ENCODE data around the gene CRKL. TPM values are rescaled to one million over a fixed set of nuclear protein-coding genes. Genes with fewer than 3 reads are reported as not detected.

CRKL gene
- polyA plus RNA-seq, 2 of the 4 experiments (the other 2 are of a cell fraction): 21.4 to 22.8 TPM

DNA sequence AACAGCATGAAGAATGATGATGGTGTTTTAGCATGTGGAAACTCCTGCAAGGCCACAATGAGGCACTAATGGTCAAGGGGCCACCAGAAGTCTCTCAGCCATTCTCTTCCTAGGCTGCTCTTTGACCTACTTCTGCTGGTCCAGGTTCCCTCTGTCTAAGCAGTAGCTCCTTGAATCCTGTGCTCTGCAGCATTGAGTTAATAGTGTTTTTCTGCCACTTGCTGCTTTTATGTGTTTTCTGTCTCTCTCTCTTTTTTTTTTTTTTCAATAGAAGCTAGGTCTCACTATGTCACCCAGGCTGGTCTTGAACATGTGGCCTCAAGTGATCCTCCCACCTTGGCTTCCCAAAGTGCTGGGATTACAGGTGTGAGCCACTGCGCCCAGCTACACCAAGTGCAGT lies 29.8 kb downstream of the CRKL start:
- FAIRE-seq (no peak), DNase-seq (ENCODE audit: low read depth in 1 of 2, low spot score in 1 of 2) (no peak), ATAC-seq (no peak)
- Histone ChIP-seq H3K4me1 (peaks cover 38% of the 10 kb centered on the region), H3K4me3 (no peak overlapping the region), H3K27ac (no peak overlapping the region), H3K4me2 (no peak overlapping the region), H3K9me3 (no peaks in the 10 kb centered on the region)
- no peak for TF ChIP-seq MYC (IDR thresholded peaks at IDR 0.05; ENCODE audit: borderline replicate concordance, low read length)
- TF ChIP-seq ZSCAN20 (CRISPR knock-in tag; IDR thresholded peaks at IDR 0.05): no peak
- TF ChIP-seq MAFK (IDR thresholded peaks at IDR 0.05; ENCODE audit: partially characterized antibody): no peak
- no peak for TF ChIP-seq RNF2 (IDR thresholded peaks at IDR 0.05; ENCODE audit: borderline replicate concordance, low read depth)
- no peak for TF ChIP-seq CTCF (IDR thresholded peaks at IDR 0.05)
- TF ChIP-seq NFE2L2 (conservative IDR thresholded peaks at IDR 0.05; ENCODE audit: low read length): no peak
- TF ChIP-seq REST (IDR thresholded peaks at IDR 0.05): no peak
- no peak for TF ChIP-seq CHD4 (IDR thresholded peaks at IDR 0.05; ENCODE audit: borderline replicate concordance)
- no peak for TF ChIP-seq BHLHE40 (IDR thresholded peaks at IDR 0.05; ENCODE audit: low read depth, low read length)
- TF ChIP-seq FOXS1 (CRISPR knock-in tag; IDR thresholded peaks at IDR 0.05): no peak
- ChIA-PET POLR2A (interaction anchor here (0.7 kb wide), 1 partner anchor 143 kb away, joined by 4 read pairs; no protein-coding TSS in a partner anchor), CTCF (interaction anchor here (0.6 to 1.1 kb wide), 3 partner anchors 30 to 1579 kb away, joined by 3 to 6 read pairs (median 3); partner anchors contain the start of gene CRKL)
- WGBS (ENCODE audit: missing lambda C conversion rate): no CpG with 5 or more reads among the region's 1 CpG

DNA sequence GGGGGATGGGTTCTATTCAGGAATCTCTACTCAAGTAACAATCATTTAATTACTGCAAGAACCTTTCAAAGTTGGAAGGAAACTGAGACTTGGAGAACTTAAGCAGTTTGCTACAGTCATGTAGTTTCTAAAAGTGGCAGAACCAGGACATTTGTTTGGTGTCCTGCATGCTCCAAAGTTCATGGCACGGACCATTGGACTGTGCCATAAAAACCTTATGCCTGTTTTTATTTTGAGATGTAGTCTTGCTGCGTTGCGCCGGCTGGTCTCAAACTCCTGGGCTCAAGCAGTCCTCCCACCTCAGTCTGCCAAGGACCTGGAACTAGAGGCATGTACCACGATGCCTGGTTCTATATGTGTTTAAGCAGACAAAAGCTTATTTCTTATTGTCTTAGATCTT lies 31.2 kb downstream of the CRKL start:
- no peak for ATAC-seq
- no peak overlapping the region for H3K4me3 ChIP-seq
- DNase-seq (ENCODE audit: low read depth in 1 of 2, low spot score in 1 of 2): no peak
- no peak overlapping the region for H3K27ac ChIP-seq
- CTCF ChIA-PET: interaction anchor here (1.4 kb wide), 1 partner anchor 63 kb away, joined by 3 read pairs; no protein-coding TSS in a partner anchor
- peaks cover 41% of the 10 kb centered on the region for H3K4me1 ChIP-seq
- no peak for FAIRE-seq
- no peaks in the 10 kb centered on the region for H3K9me3 ChIP-seq
- WGBS (ENCODE audit: missing lambda C conversion rate): 78% methylated on average over 5 of the region's 5 CpGs
- H3K4me2 ChIP-seq: no peak overlapping the region
- POLR2A ChIA-PET: no interaction called here
- TF ChIP-seq KDM1A (IDR thresholded peaks at IDR 0.05; ENCODE audit: low read depth) (no peak), HOXB5 (CRISPR knock-in tag; IDR thresholded peaks at IDR 0.05) (no peak), MYC (IDR thresholded peaks at IDR 0.05; ENCODE audit: borderline replicate concordance, low read length) (no peak), ZFP36 (IDR thresholded peaks at IDR 0.05; ENCODE audit: borderline replicate concordance, partially characterized antibody) (no peak), SREBF2 (IDR thresholded peaks at IDR 0.05) (no peak), ZNF302 (CRISPR knock-in tag; IDR thresholded peaks at IDR 0.05) (no peak), EP300 (IDR thresholded peaks at IDR 0.05) (no peak), ESRRA (IDR thresholded peaks at IDR 0.05; ENCODE audit: borderline replicate concordance, low read length) (no peak), POLR2A (IDR thresholded peaks at IDR 0.05; ENCODE audit: low read length) (no peak), ZSCAN20 (CRISPR knock-in tag; IDR thresholded peaks at IDR 0.05) (no peak)

DNA sequence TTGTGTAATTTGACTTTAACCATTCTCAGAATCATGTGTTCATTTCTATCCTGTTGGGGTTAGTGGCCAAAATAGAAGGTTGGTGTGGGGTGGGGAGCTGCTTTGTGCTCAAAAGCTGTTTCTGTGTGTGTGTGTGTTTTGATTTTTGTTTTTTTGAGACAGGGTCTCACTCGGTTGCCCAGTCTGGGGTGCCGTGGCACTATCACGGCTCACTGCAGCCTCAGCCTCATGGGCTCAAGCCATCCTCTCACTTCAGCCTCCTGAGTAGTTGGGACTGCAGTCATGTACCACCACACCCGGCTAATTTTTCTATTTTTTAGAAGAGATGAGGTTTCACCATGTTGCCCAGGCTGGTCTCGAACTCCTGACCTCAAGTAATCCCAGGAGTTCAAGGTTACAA lies 31.8 kb downstream of the CRKL start:
- no peak for TF ChIP-seq EP300 (IDR thresholded peaks at IDR 0.05)
- TF ChIP-seq HEYL (CRISPR knock-in tag; IDR thresholded peaks at IDR 0.05): no peak
- TF ChIP-seq SMC3 (IDR thresholded peaks at IDR 0.05): no peak
- TF ChIP-seq, protein P1, sequence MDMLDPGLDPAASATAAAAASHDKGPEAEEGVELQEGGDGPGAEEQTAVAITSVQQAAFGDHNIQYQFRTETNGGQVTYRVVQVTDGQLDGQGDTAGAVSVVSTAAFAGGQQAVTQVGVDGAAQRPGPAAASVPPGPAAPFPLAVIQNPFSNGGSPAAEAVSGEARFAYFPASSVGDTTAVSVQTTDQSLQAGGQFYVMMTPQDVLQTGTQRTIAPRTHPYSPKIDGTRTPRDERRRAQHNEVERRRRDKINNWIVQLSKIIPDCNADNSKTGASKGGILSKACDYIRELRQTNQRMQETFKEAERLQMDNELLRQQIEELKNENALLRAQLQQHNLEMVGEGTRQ (IDR thresholded peaks at IDR 0.05): no peak
- no peaks in the 10 kb centered on the region for H3K9me3 ChIP-seq
- ChIA-PET CTCF (interaction anchor here (1.4 kb wide), 1 partner anchor 64 kb away, joined by 3 read pairs; no protein-coding TSS in a partner anchor), POLR2A (no interaction called here)
- no peak overlapping the region for H3K27ac ChIP-seq
- FAIRE-seq: no peak
- ATAC-seq: no peak
- H3K4me3 ChIP-seq: no peak overlapping the region
- peaks cover 44% of the 10 kb centered on the region for H3K4me1 ChIP-seq
- WGBS (ENCODE audit: missing lambda C conversion rate): 92% methylated on average over 5 of the region's 5 CpGs
- H3K4me2 ChIP-seq: no peak overlapping the region
- no peak for DNase-seq (ENCODE audit: low read depth in 1 of 2, low spot score in 1 of 2)

All from A549 (cell line).